OCI-LY7 (cell line): ENCODE results near the gene DUS3L.

Experiments used
- EZH2phosphoT487 ChIP-seq: fragments of 200-600 bp; sonication (generic); IDR thresholded peaks from 2 replicates; pipeline ENCODE4 v1.6.1; 2018; ENCODE audit warnings: low read depth, borderline replicate concordance, mild to moderate bottlenecking, mixed run types, antibody characterized with exemption, low read length, moderate library complexity, mixed read lengths
- TF ChIP-seq, protein P1 (sequence below): fragments of 200-600 bp; sonication (generic); conservative IDR thresholded peaks from 2 replicates; pipeline ENCODE4 v1.5.1; 2014; ENCODE audit warnings: mild to moderate bottlenecking, antibody characterized with exemption, low read length, moderate library complexity, mixed read lengths

GRCh38 chr19:5814123-5814851, 23.3 kb upstream of the DUS3L start:
- TF ChIP-seq, protein P1, sequence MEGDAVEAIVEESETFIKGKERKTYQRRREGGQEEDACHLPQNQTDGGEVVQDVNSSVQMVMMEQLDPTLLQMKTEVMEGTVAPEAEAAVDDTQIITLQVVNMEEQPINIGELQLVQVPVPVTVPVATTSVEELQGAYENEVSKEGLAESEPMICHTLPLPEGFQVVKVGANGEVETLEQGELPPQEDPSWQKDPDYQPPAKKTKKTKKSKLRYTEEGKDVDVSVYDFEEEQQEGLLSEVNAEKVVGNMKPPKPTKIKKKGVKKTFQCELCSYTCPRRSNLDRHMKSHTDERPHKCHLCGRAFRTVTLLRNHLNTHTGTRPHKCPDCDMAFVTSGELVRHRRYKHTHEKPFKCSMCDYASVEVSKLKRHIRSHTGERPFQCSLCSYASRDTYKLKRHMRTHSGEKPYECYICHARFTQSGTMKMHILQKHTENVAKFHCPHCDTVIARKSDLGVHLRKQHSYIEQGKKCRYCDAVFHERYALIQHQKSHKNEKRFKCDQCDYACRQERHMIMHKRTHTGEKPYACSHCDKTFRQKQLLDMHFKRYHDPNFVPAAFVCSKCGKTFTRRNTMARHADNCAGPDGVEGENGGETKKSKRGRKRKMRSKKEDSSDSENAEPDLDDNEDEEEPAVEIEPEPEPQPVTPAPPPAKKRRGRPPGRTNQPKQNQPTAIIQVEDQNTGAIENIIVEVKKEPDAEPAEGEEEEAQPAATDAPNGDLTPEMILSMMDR: no peak
- TF ChIP-seq EZH2phosphoT487: no peak
